ENCODE results near the gene SIK1. TPM values are rescaled to one million over a fixed set of nuclear protein-coding genes. Genes with fewer than 3 reads are reported as not detected.

Gene SIK1
- total RNA-seq: under 0.01 and 0.12 TPM in 2 replicates

GRCh38 chr21:43426404-43427241 lies at the start of gene SIK1:
Gene SIK1, minus strand, starts transcription at chr21:43427131. Its CDS starts 953 bp downstream, at chr21:43426178.

Other genes with a start within 250 kb of the SIK1 start
- 0.47 and 1.2 TPM in 2 replicates for gene HSF2BP, start 232.4 kb upstream of the SIK1 start, total RNA-seq
- 18.8 and 20.7 TPM in 2 replicates for gene RRP1B, start 232.4 kb upstream of the SIK1 start, total RNA-seq